Measurements from ENCODE around the gene HLCS.

The HLCS gene

DNA sequence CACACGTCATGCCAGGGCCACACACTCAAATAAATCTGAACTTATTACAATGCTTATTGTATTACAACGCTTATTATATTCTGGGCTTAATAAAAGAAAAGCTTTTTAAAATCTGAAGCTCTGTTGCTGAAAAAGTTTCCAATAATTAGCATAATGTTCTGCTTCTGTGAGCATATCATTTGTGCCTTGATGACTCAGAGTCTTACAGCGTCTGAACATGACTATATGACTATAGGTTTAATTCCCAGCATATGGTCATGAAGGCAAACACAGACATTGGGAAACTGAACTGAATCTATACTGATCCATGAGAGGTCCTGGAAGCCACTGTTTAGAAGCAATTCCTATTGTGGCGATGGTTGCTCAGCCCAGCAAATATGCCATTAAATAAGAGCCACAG is 201.2 kb downstream of the HLCS start:
- H3K27ac ChIP-seq (ENCODE audit: low read depth, low read length): no peak overlapping the region
- no peak overlapping the region for H3K4me3 ChIP-seq (ENCODE audit: low read length)
- H3K36me3 ChIP-seq (ENCODE audit: insufficient read depth, low read length): no peaks in the 10 kb centered on the region
- WGBS: 97% methylated on average over 4 of the region's 4 CpGs
- H3K9me3 ChIP-seq (ENCODE audit: insufficient read depth, low read depth, low read length): no peaks in the 10 kb centered on the region
- H3K9ac ChIP-seq (ENCODE audit: low read depth, low read length): no peak overlapping the region
- peaks cover 6% of the 10 kb centered on the region; the same call in 1 of the 2 replicates for H3K4me1 ChIP-seq (ENCODE audit: insufficient read depth, low read length)
- H3K27me3 ChIP-seq (ENCODE audit: insufficient read depth, low read length): no peaks in the 10 kb centered on the region

DNA sequence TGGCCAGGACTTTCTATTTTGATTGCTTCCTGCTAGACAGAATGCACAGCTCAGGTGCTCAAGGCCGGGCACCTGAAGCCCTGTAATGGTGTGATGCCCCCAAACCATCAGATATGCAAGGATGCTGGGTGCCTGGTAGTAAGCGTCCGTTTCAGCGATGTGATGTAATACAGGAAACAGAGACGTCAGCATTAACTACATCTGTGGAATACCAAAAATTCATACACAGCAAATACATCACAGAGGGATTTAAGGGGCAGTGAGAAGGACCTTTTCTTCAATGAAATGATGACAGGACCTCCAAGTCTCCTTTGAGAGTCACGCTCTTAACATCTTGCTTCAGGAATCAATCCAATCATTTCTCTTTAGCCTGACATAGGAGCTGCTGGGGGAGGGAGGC is 203.2 kb downstream of the HLCS start:
- Histone ChIP-seq H3K9me3 (ENCODE audit: insufficient read depth, low read depth, low read length) (no peaks in the 10 kb centered on the region), H3K4me3 (ENCODE audit: low read length) (no peak overlapping the region), H3K9ac (ENCODE audit: low read depth, low read length) (no peak overlapping the region), H3K36me3 (ENCODE audit: insufficient read depth, low read length) (no peaks in the 10 kb centered on the region), H3K4me1 (ENCODE audit: insufficient read depth, low read length) (peaks cover 2% of the 10 kb centered on the region; the same call in 1 of the 2 replicates), H3K27me3 (ENCODE audit: insufficient read depth, low read length) (no peaks in the 10 kb centered on the region), H3K27ac (ENCODE audit: low read depth, low read length) (no peak overlapping the region)
- 97% methylated on average over 6 of the region's 6 CpGs for whole genome bisulfite sequencing

DNA sequence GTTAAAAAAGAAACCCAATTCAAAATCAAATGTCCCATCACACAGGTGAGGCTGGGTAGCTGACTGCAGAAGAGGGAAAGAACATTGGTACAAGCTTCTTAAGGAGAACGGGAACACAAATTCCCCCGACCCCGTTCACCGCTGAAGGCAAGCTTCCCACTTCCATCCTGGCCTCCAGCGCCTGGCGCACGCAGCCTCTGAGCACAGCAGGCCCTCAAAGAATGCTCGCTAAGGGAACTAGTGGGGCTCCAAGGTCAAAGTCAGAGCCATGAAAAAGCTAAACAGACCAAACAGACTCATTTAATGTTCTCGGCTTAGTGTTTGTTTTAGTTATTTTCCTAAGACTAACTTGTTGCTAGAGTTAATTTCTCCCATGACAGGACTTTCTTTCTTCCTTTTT is 203.8 kb downstream of the HLCS start:
- WGBS: 95% methylated on average over 9 of the region's 9 CpGs

DNA sequence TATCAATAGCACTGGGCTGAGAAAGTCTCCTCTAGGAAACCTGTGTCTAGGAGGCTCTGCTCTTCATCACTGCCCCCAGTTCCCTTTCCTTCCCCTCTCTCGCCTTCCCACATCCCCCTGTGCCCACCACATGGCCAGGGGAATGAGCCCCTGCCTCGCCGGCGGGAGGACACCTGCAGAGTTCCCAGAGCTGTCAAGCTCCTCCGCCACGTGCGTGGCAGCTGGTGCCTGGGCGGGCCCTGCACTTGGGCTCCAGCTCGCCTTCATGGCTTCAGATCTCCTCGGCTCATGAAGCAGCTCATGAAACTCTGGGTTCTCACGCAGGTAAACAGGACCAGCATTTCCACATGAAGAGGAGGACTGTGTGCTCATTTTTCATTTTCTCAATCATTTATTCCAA is 204.8 kb downstream of the HLCS start:
- H3K36me3 ChIP-seq (ENCODE audit: insufficient read depth, low read length): no peaks in the 10 kb centered on the region
- H3K4me1 ChIP-seq (ENCODE audit: insufficient read depth, low read length): peaks cover 11% of the 10 kb centered on the region; the same call in 1 of the 2 replicates
- no peak overlapping the region for H3K4me3 ChIP-seq (ENCODE audit: low read length)
- no peaks in the 10 kb centered on the region for H3K9me3 ChIP-seq (ENCODE audit: insufficient read depth, low read depth, low read length)
- WGBS: 87% methylated on average over 11 of the region's 11 CpGs
- no peak overlapping the region for H3K27ac ChIP-seq (ENCODE audit: low read depth, low read length)
- no peak overlapping the region for H3K9ac ChIP-seq (ENCODE audit: low read depth, low read length)
- H3K27me3 ChIP-seq (ENCODE audit: insufficient read depth, low read length): no peaks in the 10 kb centered on the region

More for the DNA sequence above, 203.8 kb downstream of the HLCS start:
- no peaks in the 10 kb centered on the region for H3K36me3 ChIP-seq (ENCODE audit: insufficient read depth, low read length)
- H3K4me1 ChIP-seq (ENCODE audit: insufficient read depth, low read length): peaks cover 2% of the 10 kb centered on the region; the same call in 1 of the 2 replicates
- no peaks in the 10 kb centered on the region for H3K9me3 ChIP-seq (ENCODE audit: insufficient read depth, low read depth, low read length)
- H3K4me3 ChIP-seq (ENCODE audit: low read length): no peak overlapping the region
- no peak overlapping the region for H3K9ac ChIP-seq (ENCODE audit: low read depth, low read length)
- H3K27me3 ChIP-seq (ENCODE audit: insufficient read depth, low read length): no peaks in the 10 kb centered on the region
- H3K27ac ChIP-seq (ENCODE audit: low read depth, low read length): no peak overlapping the region

DNA sequence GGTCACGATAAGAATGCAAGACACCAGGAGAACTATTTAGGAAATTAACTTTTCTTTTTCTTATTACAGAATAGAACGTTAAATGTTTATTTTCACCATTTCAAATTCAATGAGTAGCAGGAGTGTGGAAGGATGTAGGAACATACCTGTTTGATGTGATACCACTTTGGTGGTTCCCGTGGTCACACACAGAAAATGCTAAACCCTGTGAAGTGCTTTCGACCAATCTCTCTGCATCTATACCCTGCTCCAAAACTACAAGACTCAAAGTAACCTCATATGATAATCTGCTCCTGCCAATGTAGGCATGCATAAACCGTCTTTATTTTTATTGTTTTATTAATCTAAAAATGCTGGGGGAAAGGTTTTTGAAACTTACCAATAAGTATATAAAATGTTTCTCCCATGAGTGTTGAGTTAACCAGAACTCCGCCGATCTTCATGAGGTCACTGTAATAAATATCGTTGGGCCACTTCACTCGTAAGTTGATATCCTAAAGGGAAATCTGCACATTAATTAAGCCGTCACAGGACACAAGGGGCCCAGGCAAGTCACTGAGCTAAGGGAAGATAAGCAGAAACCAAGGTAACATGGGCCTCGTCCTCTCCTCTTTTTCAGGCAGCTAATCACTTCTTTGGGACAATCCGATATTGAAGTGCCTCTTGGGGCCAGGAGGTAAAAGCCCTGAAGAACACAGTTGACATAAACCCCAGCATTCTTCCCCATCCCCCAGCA is 207.0 kb downstream of the HLCS start:
- Histone ChIP-seq H3K27me3 (ENCODE audit: insufficient read depth, low read length) (no peaks in the 10 kb centered on the region), H3K4me1 (ENCODE audit: insufficient read depth, low read length) (peaks cover 15% of the 10 kb centered on the region; the same call in 1 of the 2 replicates), H3K27ac (ENCODE audit: low read depth, low read length) (no peak overlapping the region), H3K4me3 (ENCODE audit: low read length) (no peak overlapping the region), H3K9ac (ENCODE audit: low read depth, low read length) (no peak overlapping the region), H3K9me3 (ENCODE audit: insufficient read depth, low read depth, low read length) (no peaks in the 10 kb centered on the region), H3K36me3 (ENCODE audit: insufficient read depth, low read length) (no peaks in the 10 kb centered on the region)
- WGBS: 82% methylated on average over 10 of the region's 12 CpGs

DNA sequence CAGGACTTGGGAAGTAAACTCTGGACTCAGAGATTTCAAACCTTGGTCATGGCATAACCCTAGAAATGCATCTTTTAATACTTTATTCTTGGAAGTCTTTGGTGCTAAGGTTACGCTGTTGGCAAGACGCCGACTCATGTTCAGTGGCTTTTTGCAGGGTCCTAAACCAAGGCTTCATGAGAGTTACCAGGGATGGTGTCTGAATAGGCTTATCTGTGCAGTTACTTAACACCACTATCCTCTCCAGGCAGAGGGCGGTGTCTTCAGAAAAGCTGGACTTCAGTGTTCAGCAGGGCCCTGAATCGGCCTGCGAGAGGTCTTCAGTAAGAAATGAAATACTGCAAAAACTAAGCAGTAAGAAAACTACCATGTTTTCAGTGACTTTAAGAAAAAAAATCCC is 209.3 kb downstream of the HLCS start:
- Histone ChIP-seq H3K36me3 (ENCODE audit: insufficient read depth, low read length) (no peaks in the 10 kb centered on the region), H3K4me3 (ENCODE audit: low read length) (no peak overlapping the region), H3K27ac (ENCODE audit: low read depth, low read length) (no peak overlapping the region), H3K9me3 (ENCODE audit: insufficient read depth, low read depth, low read length) (no peaks in the 10 kb centered on the region), H3K9ac (ENCODE audit: low read depth, low read length) (peak overlapping the region; percentile 29; the same call in 1 of the 2 replicates), H3K4me1 (ENCODE audit: insufficient read depth, low read length) (peaks cover 25% of the 10 kb centered on the region), H3K27me3 (ENCODE audit: insufficient read depth, low read length) (no peaks in the 10 kb centered on the region)
- WGBS: 85% methylated on average over 6 of the region's 6 CpGs

DNA sequence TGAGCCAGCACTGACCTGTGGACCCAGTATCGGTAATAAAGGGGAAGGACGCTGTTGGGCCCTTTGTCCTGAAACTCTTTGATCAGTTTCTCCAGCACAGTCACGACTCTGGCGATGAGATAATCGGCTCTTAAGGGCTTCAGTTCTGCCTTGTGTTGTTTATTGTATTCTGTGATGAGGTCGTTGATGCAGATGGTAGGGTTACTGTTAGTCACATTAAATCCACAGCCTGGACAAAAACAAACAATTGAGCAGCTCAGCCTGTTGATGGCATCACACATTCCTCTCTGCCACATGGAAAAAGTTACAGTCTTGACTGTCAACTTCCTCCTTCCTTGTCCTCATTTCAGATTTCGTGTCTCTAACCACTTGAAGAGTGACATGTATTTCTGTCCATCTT is 209.9 kb downstream of the HLCS start:
- 90% methylated on average over 7 of the region's 7 CpGs for WGBS
- no peaks in the 10 kb centered on the region for H3K9me3 ChIP-seq (ENCODE audit: insufficient read depth, low read depth, low read length)
- H3K4me3 ChIP-seq (ENCODE audit: low read length): no peak overlapping the region
- H3K36me3 ChIP-seq (ENCODE audit: insufficient read depth, low read length): no peaks in the 10 kb centered on the region
- peaks cover 32% of the 10 kb centered on the region for H3K4me1 ChIP-seq (ENCODE audit: insufficient read depth, low read length)
- no peak overlapping the region for H3K9ac ChIP-seq (ENCODE audit: low read depth, low read length)
- no peaks in the 10 kb centered on the region for H3K27me3 ChIP-seq (ENCODE audit: insufficient read depth, low read length)
- H3K27ac ChIP-seq (ENCODE audit: low read depth, low read length): no peak overlapping the region

DNA sequence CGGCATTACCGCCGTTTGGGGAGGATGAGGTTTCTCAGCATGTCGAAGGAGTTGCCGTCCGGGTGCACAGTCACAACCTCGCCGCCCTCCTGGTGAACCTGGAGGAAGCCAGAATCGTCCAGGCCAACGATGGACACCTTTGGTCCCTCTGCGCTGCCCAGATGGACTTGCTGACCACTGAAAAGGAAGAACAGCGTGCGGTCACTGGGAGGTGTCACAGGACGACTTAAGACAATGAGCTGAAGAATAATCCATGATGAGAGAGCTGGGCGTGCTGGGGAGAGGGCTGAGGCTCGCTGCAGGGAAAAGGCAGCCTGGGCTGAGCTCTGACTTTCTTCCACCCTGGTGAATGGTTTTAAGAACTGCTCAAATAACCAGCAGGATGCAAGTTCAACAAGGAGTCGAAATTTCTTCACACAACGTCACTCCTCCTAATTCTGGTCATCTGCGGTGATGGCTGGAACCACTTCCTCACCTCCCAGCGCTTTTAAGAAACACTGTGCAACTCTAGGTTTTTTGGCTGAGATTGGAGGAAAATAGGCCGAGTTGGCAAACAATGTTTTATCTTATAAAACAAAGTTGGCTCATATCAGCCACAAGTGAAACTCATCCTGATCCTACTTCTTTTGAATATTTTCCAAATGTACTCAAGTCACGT is 212.1 kb downstream of the HLCS start:
- peaks cover 51% of the 10 kb centered on the region for H3K4me1 ChIP-seq (ENCODE audit: insufficient read depth, low read length)
- H3K27me3 ChIP-seq (ENCODE audit: insufficient read depth, low read length): peaks cover under 1% of the 10 kb centered on the region
- no peaks in the 10 kb centered on the region for H3K9me3 ChIP-seq (ENCODE audit: insufficient read depth, low read depth, low read length)
- H3K36me3 ChIP-seq (ENCODE audit: insufficient read depth, low read length): no peaks in the 10 kb centered on the region
- WGBS: 93% methylated on average over 22 of the region's 22 CpGs
- H3K9ac ChIP-seq (ENCODE audit: low read depth, low read length): no peak overlapping the region
- H3K4me3 ChIP-seq (ENCODE audit: low read length): no peak overlapping the region
- no peak overlapping the region for H3K27ac ChIP-seq (ENCODE audit: low read depth, low read length)

DNA sequence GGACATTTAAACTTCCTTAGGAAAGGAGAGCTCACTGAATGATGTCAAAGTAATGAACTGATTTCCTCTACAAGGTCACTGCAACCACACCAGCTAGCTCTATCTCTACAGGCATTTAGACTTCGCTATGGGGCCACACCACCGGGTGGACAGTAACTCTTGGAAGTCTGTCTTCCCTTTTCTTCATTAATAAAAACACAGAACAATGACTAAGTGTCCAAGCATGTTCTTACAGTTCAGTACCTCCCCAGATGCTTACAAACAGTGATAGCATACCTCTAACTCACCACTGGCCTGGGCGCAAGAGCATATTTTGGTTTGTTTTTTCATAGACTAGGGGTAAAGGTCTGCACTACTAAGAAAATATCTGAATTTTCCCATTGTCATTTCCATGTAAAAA is 212.9 kb downstream of the HLCS start:
- Histone ChIP-seq H3K9me3 (ENCODE audit: insufficient read depth, low read depth, low read length) (no peaks in the 10 kb centered on the region), H3K27me3 (ENCODE audit: insufficient read depth, low read length) (peaks cover 9% of the 10 kb centered on the region), H3K4me3 (ENCODE audit: low read length) (no peak overlapping the region), H3K27ac (ENCODE audit: low read depth, low read length) (no peak overlapping the region), H3K36me3 (ENCODE audit: insufficient read depth, low read length) (no peaks in the 10 kb centered on the region), H3K9ac (ENCODE audit: low read depth, low read length) (no peak overlapping the region), H3K4me1 (ENCODE audit: insufficient read depth, low read length) (peaks cover 59% of the 10 kb centered on the region)
- 91% methylated on average over 2 of the region's 3 CpGs for WGBS

DNA sequence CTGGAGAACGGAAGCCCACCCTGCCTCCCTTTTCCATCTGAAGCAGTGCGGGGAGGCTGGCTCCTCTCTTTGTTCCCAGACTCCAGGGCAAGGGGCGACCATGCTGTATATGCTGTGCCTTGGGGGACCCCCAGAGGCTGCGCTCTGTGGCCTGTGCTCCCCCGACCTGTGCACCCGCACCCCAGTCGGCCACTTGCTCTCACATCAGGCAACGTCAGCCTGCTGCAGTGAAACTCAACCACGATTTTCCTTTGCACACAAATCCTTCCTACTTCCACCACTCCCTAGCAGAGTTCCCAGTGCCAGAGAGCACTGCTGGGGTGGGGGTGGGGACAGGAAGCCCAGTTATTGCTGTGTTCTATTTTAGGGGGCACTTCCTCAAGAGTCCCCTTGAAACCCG is 215.1 kb downstream of the HLCS start:
- Histone ChIP-seq H3K4me3 (ENCODE audit: low read length) (no peak overlapping the region), H3K4me1 (ENCODE audit: insufficient read depth, low read length) (peaks cover 56% of the 10 kb centered on the region), H3K9me3 (ENCODE audit: insufficient read depth, low read depth, low read length) (no peaks in the 10 kb centered on the region), H3K27ac (ENCODE audit: low read depth, low read length) (peak overlapping the region; percentile 77), H3K27me3 (ENCODE audit: insufficient read depth, low read length) (peaks cover 26% of the 10 kb centered on the region), H3K36me3 (ENCODE audit: insufficient read depth, low read length) (no peaks in the 10 kb centered on the region), H3K9ac (ENCODE audit: low read depth, low read length) (peak overlapping the region; percentile 62)
- WGBS: 49% methylated on average over 10 of the region's 10 CpGs

DNA sequence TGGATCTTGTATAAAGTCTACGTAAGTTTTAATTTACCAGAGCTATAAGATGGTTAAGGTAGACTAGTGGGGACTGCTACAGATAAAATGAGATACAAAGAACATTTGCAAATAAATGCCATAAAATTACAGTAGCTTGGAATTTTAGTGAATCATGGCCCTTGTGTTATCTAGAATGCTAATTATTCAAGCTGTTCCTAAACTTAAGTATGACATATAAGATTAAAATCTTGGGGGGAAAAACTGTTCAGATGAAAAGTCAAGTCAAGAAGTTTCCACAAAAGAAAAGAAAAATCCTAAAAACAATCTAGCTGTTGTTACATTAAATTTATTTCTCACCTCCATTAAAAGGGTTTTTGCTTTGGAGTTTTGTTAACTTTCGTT is 215.9 kb downstream of the HLCS start:
- 20% methylated on average over 1 of the region's 2 CpGs for WGBS
- Histone ChIP-seq H3K4me3 (ENCODE audit: low read length) (peak overlapping the region; percentile 26), H3K4me1 (ENCODE audit: insufficient read depth, low read length) (peaks cover 55% of the 10 kb centered on the region), H3K36me3 (ENCODE audit: insufficient read depth, low read length) (no peaks in the 10 kb centered on the region), H3K9ac (ENCODE audit: low read depth, low read length) (peak overlapping the region; percentile 74; the same call in 1 of the 2 replicates), H3K27ac (ENCODE audit: low read depth, low read length) (peak overlapping the region; percentile 77), H3K27me3 (ENCODE audit: insufficient read depth, low read length) (peaks cover 32% of the 10 kb centered on the region), H3K9me3 (ENCODE audit: insufficient read depth, low read depth, low read length) (no peaks in the 10 kb centered on the region)
